Uterus (tissue), 4 donors: ENCODE data around the gene MPZ. TPM values are rescaled to one million over a fixed set of nuclear protein-coding genes. Genes with fewer than 3 reads are reported as not detected.

Source experiments
- DNase-seq, 2 donors: peaks; one replicate each; pipeline ENCODE4 v3.0.0-alpha.2; 2019 to 2020
- H3K27ac ChIP-seq, 2 donors: fragments of 200-600 bp; sonication (generic); 1 replicate in 1 of 2; 2 replicates in 1 of 2; pipeline ENCODE4 v1.5.1; 2016 to 2018
- H3K27me3 ChIP-seq, 2 donors: fragments of 200-600 bp; sonication (generic); one replicate each; pipeline ENCODE4 v1.5.1; 2018 to 2019; ENCODE audit warnings: control low read depth in 1 of 2
- H3K36me3 ChIP-seq, 2 donors: fragments of 200-600 bp; sonication (generic); one replicate each; pipeline ENCODE4 v1.5.1; 2019; ENCODE audit warnings: control low read depth in 1 of 2
- H3K4me1 ChIP-seq, 2 donors: fragments of 200-600 bp; sonication (generic); one replicate each; pipeline ENCODE4 v1.5.1; 2018 to 2019; ENCODE audit warnings: control low read depth in 1 of 2
- H3K4me3 ChIP-seq, 2 donors: fragments of 200-600 bp; sonication (generic); 1 replicate in 1 of 2; 2 replicates in 1 of 2; pipeline ENCODE4 v1.5.1; 2018 to 2019; ENCODE audit warnings: mild to moderate bottlenecking in 1 of 2
- H3K9me3 ChIP-seq, 2 donors: fragments of 200-600 bp; sonication (generic); one replicate each; pipeline ENCODE4 v1.5.1; 2019; ENCODE audit warnings: control low read depth in 1 of 2
- POLR2A ChIP-seq, 2 donors: fragments of 450-650 bp; IDR thresholded peaks; one replicate each; pipeline ENCODE4 v1.6.1; 2016; ENCODE audit warnings: antibody characterized with exemption in 2 of 2, mild to moderate bottlenecking in 1 of 2, moderate library complexity in 1 of 2
- intact Hi-C: fragments of 100-400 bp; cut with DNase I; formaldehyde crosslinking; loops from one replicate; pipeline ENCODE4 v1.15.1; 2023; ENCODE audit warnings: low total_unique reads
- total RNA-seq, 4 donors: library from RNA; depleted of rRNA in 3 of 4; stranded (reverse); fragments of >200 nt in 3 of 4; gene quantifications; one replicate each; pipeline versions ENCODE4 v1.1.0 to v1.2.4, GENCODE V29; 2014 to 2023
- TF ChIP-seq, protein P1 (sequence below), 4 experiments: fragments of 200-600 bp in 2 of 4; fragments of 450-650 bp in 2 of 4; sonication (generic) in 2 of 4; IDR thresholded peaks; one replicate each; pipeline ENCODE4 v1.5.1; 2016 to 2019; ENCODE audit warnings: antibody characterized with exemption in 4 of 4, mild to moderate bottlenecking in 2 of 4, moderate library complexity in 1 of 4
- donor health status: DM: yes; HTN: yes; CAD: no.

The MPZ gene
- total RNA-seq, 4 donors from 2014 or later = 2.2 to 10.7 TPM; not detected in 2

DNA sequence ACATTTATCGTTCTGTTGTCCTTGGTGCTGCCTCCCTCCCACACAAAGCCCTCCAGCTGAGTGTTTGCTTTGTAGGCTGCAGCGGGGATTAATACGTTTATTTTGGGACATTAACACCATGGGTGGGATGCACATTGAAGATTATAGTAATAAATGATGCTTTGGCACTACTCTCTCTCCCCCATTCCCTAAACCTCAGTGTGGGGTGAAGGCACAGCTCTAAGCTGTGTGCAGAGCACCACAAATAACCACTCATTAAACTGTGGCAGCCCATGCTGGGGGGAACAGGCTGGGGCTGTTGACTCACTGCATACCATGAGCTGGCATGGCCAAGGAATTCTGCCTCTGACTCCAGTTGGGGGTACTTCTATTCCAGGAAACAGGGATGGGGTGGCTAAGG is 43.6 kb downstream of the MPZ start:
- no peak for DNase-seq
- TF ChIP-seq, protein P1, sequence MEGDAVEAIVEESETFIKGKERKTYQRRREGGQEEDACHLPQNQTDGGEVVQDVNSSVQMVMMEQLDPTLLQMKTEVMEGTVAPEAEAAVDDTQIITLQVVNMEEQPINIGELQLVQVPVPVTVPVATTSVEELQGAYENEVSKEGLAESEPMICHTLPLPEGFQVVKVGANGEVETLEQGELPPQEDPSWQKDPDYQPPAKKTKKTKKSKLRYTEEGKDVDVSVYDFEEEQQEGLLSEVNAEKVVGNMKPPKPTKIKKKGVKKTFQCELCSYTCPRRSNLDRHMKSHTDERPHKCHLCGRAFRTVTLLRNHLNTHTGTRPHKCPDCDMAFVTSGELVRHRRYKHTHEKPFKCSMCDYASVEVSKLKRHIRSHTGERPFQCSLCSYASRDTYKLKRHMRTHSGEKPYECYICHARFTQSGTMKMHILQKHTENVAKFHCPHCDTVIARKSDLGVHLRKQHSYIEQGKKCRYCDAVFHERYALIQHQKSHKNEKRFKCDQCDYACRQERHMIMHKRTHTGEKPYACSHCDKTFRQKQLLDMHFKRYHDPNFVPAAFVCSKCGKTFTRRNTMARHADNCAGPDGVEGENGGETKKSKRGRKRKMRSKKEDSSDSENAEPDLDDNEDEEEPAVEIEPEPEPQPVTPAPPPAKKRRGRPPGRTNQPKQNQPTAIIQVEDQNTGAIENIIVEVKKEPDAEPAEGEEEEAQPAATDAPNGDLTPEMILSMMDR (IDR thresholded peaks at IDR 0.05) = no peak
- no peak for TF ChIP-seq POLR2A (IDR thresholded peaks at IDR 0.05)
- Histone ChIP-seq H3K36me3 (no peaks in the 10 kb centered on the region), H3K4me3 (no peak overlapping the region), H3K9me3 (no peaks in the 10 kb centered on the region), H3K27ac (no peak overlapping the region), H3K4me1 (no peaks in the 10 kb centered on the region), H3K27me3 (no peaks in the 10 kb centered on the region)
- intact Hi-C loops = no loop called here

DNA sequence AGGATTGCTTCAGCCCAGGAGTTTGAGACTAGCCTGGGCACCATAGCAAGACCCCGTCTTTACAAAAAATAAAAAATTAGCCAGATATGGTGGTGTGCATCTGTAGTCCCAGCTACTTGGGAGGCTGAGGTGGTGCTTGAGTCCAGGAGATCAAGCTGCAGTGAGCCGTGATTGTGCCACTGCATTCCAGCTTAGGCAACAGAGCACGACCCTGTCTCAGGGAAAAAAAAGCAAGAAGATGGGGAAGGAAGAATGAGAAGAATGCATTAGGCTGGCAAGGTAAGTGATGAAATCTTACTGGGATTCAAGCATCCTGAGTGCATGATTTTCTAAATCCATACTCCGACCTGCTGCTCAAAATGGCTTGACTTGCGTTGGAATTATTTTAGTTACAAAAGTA is 44.5 kb downstream of the MPZ start:
- TF ChIP-seq POLR2A (IDR thresholded peaks at IDR 0.05) = no peak
- TF ChIP-seq, protein P1 (IDR thresholded peaks at IDR 0.05) = no peak
- intact Hi-C loops = no loop called here
- H3K4me1 ChIP-seq = no peaks in the 10 kb centered on the region

DNA sequence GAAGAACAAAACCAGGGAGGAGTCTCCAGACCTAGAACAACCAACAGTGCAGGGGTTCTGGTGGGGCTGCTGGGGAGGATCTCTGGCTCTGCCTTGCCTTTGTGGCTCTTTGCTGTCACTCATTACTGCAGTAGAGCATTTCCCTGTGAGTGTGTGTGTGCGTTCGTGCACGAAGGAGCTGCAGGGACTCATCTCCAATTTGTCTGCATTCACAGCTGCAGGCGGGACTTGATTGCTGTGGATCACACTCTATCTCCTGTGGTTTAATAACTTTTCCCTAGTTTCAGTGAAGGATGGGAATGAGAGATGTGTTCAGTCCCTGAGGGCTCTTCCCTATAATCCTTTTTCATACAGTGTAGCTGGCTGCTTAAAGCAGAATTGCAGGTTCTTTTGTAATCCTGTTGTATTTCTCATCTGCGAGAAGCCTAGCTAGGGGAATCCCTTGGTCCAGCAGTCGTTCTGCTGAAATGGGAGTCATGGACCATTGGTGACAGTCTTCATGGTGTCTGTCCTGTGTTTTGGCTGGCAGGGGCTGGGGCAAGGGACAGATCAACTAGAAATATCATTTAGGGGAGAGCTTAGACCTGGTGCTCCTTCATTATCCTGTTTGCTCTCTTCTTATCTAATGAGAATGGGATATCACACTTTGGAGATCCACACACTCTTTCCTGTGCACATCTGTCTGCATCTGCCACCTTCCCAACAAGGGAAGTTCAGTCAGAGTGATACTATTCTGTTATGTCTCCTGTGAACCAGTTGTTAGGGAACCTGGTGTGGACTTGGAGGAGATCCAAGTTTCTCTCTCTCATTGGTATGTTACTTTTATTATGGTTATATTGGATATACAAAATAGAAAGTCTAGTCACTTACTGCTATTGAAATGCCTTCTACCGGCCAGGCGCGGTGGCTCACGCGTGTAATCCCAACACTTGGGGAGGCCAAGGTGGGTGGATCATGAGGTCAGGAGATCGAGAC is 48.2 kb downstream of the MPZ start:
- DNase-seq = no peak
- Histone ChIP-seq H3K27ac (no peak overlapping the region), H3K27me3 (peaks cover 3 to 10% of the 10 kb centered on the region in 2 donors), H3K36me3 (no peaks in the 10 kb centered on the region), H3K9me3 (no peaks in the 10 kb centered on the region), H3K4me1 (no peaks in the 10 kb centered on the region), H3K4me3 (no peak overlapping the region)
- intact Hi-C loops = no loop called here
- TF ChIP-seq, protein P1 (IDR thresholded peaks at IDR 0.05) = no peak
- no peak for TF ChIP-seq POLR2A (IDR thresholded peaks at IDR 0.05)

More for the DNA sequence above, 44.5 kb downstream of the MPZ start:
- H3K27ac ChIP-seq = no peak overlapping the region
- H3K27me3 ChIP-seq = no peaks in the 10 kb centered on the region
- no peak for DNase-seq
- no peak overlapping the region for H3K4me3 ChIP-seq
- no peaks in the 10 kb centered on the region for H3K9me3 ChIP-seq
- no peaks in the 10 kb centered on the region for H3K36me3 ChIP-seq

- intact Hi-C loops = no loop called here
- H3K36me3 ChIP-seq = no peaks in the 10 kb centered on the region
- TF ChIP-seq, protein P1 (IDR thresholded peaks at IDR 0.05) = no peak
- no peak for TF ChIP-seq POLR2A (IDR thresholded peaks at IDR 0.05)
- H3K4me1 ChIP-seq = no peaks in the 10 kb centered on the region
- H3K27me3 ChIP-seq = peaks cover 3 to 10% of the 10 kb centered on the region in 2 donors
- no peaks in the 10 kb centered on the region for H3K9me3 ChIP-seq
- no peak for DNase-seq
- H3K4me3 ChIP-seq = no peak overlapping the region
- H3K27ac ChIP-seq = no peak overlapping the region
Observed at GRCh38 chr1:161260376-161261260, 49.1 kb downstream of the MPZ start.
